GM18499 (cell line): ENCODE measurements around the gene HOXB3.
"Not testable (repeated sequence)": the region's sequence is repeated elsewhere in the genome, so short reads cannot be mapped to it uniquely, and the experiment has no call there.

ENCODE experiments used
- ATAC-seq: cut with Tn5 transposase; IDR thresholded peaks from one replicate; pipeline ENCODE4 v1.9.1; 2021; ENCODE audit warnings: moderate number of reproducible peaks; ENCODE audit not compliant: insufficient read depth, unreplicated experiment

The HOXB3 gene

DNA sequence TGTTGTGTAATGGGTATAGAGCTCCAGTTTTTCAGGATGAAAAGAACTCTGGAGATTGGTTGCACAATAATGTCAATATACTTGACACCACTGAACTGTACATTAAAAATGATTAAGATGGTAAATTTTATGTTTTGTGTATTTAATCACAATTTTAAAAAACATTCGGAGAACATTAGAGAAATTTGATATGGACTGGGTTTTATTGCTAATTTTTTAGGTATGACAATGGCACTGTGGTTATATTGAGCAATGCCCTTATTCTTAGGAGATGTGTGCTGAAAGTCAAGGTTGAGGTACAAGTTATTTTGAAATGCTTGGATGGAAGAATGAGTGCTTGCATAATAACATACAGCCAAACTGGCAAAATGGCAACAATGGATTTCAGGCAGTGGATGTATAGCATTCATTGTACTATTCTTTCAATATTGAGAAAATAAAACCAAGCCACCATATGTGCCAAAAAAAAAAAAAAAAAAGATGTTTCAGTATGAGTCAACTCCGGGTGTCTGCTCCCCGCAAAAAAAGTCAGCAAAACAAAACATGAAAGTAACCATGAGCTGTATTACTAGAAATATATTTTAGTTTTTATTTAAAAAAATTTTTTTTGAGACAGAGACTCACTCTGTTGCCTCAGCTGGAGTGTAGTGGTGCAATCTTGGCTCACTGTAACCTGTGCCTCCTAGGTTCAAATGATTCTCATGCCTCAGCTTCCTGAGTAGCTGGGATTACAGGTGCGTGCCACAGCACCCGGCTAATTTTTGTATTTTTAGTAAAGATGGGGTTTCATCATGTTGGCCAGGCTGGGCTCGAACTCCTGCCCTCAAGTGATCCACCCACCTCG, 79.1 kb downstream of the HOXB3 start:
- ATAC-seq, result no peak

DNA sequence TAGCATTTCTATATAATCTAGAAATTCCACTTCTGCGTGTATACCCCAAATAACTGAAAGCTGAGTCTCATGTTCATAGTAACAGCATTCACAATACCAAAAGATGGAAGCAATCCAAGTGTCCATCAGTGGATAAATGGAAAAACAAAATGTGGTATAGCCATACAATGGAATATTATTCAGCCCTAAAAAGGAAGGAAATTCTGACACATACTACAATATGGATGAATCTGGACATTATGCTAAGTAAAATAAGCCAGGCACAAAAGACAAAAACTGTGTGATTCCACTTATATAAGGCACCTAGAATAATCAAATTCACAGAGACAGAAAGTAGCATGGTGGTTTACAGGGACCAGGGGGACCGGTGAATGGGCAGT, 79.7 kb downstream of the HOXB3 start:
- no peak for ATAC-seq

DNA sequence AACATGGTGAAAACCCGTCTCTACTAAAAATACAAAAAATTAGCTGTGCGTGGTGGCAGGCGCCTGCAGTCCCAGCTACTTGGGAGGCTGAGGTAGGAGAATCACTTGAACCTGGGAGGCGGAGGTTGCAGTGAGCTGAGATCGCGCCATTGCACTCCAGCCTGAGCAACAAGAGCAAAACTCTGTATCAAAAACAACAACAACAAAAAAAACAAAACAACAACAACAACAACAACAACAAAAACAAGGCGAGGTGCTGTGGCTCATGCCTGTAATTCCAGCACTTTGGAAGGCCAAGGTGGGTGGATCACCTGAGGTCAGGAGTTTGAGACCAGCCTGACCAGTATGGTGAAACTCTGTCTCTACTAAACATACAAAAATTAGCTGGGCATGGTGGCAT, 80.3 kb downstream of the HOXB3 start:
- not testable (repeated sequence) for ATAC-seq

DNA sequence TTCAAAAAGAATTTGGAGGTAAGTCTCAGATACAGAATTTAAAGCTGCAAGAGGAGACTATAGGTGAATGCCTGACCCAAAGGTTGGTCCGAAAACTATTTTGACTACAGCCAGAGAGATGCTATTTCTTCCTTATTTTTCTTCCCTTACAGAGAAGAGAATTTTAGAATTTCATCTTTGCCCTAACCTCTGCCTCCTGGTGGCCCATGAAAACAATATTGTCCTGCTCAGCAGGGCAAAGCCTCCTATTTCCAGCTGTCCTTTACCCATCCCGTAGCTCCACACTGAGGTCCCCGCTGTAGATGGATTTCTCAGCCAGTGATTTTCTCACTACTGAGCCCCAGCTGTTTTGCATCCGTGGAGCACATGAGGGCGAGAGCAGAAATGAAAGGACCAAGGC, 83.8 kb downstream of the HOXB3 start:
- ATAC-seq, result no peak

DNA sequence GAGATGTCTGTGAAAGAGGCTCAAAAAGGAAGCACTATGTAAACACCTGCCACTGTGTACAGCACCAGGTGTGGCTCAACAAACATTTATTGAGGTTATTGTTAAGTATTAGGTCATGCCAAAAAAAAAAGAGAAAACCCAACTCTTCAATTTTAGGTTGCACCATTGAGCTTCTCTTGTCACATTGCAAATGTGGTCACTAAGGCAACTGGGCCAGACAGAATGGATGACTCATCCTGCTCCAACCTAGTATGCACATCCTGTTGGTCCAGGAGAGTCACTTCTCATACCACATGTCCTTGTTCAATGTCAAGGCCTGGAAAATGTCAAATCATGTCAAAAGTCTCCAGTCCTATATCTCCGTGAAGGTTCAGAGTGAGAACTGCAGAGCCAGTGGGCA, 84.3 kb downstream of the HOXB3 start:
- ATAC-seq, result peak; percentile 55

DNA sequence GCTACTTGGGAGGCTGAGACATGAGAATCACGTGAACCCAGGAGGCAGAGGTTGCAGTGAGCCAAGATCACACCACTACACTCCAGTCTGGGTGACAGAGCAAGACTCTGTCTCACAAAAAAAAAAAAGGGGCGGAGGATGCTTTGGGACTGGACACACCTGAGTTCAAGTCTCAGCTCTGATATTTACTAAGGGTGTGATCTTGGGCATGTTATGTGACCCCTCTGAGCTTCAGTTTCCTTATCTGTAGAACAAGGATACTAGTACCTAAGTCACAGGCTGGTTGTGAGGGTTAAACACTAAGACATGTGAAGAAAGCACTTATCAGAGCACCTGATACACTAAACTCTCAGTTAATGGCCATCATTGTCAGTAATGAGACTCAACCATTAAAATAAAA, 85.1 kb downstream of the HOXB3 start:
- ATAC-seq, result no peak

DNA sequence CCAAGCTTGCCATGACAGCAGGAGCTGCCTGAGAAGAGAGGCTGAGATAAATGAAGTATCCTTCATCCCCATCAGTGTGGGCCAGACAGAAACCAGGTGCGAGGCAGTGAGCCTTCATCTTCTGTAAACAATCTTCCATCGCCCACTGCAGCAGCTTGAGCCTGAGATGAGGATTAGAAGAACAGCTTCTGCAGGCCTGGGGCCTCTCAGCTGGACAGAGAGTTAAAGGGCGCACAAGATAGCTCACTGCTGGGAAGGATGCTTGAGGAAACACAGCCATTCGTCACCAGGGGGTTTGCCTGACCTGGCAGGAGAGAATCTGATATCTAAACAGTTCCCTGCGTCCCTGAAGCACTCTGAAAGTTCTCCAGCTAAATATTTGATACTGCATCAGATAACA, 86.3 kb downstream of the HOXB3 start:
- ATAC-seq, result no peak

DNA sequence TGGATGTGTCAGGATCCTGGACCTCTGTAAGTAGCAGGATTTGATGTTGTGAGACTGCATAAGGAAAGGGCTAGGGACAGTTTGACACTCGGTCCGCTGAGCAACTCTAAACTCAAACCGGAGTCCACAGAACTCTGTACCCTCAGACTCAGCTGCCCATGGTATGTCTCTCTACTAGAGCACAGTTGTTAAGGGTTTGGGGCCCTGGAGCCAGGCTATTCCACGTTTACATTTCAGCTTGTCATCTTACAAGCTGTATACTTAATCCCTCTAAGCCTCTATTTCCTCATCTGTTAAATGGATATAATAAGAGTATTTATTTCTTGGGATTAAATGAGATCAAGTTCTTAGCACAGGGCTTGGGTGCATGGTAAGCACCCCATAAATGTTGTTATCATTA, 87.1 kb downstream of the HOXB3 start:
- ATAC-seq, result no peak

DNA sequence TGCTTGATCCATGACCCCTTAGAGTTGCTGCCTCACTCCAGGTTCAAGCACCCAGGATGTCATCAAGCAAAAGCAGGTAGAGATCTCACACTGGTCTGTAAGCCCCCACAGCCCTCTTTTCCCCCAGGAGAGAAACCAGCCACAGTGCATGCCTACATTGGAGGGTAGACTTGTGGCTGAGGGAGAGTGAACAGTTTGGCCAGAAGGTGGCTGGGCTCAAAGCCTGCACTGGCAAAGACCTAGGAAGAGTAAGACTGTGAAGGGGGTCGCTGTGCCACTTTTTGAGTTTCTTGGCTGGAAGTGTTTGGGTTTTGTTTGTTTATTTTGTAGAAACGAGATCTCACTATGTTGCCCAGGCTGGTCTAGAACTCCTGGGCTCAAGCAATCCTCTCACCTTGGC, 87.7 kb downstream of the HOXB3 start:
- ATAC-seq, result no peak

DNA sequence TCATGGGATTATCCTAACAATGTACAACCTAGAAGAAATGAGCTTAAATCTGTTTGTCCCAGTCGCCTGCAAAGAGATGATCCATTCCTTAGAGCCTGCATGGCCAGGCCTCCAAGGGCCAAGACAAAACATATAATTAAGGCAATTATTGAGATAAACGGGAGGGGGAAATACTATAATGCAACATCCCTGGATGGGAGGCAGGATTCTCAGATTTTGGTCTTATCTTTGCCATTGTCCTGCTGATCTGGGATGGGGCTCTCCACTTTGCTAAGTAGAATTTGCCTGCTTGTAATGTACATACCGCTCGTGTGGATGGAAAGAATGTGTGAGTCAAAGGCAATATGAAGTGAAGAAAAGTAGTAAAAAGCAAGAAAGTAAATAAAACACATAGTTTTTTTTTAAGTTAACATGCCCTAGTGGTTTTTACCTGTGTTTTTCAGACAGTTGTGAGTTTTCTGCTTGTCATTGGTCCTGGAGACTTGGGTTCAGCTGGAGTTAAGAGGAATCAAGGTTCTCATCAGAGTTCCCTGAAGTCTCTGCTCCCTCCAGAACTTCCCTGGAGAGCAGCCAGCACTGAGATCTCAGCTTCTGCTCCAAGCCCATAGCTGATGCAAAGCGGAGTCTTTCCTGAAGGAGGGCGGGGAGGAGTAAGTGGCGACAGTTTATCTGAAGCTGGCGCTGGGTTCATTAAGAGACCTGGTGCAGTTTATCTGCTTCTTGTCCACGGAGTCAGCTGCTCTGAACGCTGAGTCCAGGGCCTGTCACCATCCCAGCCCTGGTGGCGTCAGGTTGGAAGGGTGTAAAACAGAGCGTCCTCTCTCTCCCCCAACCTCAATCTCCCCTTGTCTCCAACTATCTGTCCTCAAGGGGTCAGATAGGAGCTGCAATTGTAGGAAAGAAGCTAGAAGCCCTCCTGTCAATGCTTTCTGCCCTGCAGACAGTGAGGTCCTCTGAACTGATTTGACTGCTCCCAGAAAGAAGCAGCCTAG, 89.3 kb downstream of the HOXB3 start:
- no peak for ATAC-seq

DNA sequence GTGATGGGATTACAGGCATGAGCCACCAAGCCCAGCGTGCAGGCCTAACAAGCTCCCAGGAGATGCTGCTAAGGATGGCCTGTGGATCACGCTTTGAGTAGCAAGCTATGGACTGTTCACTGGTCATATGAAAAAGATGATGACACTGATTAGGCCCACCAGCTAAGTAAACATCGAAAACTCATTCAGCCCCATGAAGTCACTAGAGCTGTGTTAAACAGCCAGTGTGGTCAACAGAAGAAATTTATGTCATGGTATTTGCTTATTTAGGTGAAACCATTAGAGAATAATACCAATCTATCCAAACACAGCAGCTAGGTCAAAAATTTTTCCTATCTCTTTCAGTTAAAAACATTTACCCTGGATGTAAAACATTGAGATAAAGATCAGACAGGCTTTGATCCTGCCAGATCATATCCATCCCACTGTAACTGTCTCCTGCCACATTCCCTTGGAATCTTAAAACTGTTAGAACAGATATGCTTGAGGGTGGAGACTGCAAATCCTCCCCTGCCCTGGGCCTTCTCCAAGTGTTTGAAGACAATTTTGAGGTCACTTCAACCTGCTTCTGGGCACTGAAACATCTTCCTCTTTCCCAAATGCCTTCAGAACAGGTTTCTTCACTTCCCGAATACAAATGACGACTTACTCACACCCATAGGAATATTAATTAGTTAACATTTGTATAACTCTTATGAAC, 90.2 kb downstream of the HOXB3 start:
- ATAC-seq, result no peak

DNA sequence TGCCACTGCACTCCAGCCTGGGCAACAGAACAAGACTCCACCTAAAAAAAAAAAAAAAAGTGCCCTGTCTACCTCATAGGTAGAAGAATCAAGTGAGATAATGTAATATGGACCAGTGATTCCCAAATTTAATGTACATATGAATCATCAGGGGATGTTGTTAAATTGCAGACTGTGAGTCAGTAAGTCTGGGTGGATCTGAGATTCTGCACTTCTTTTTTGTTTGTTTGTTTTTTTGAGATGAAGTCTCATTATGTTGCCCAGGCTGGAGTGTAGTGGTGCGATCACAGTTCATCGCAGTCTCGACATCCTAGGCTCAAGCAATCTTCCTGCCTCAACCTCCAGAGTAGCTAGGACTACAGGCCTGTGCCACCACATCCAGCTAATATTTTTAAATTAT, 90.8 kb downstream of the HOXB3 start:
- ATAC-seq, result no peak
